GM19238 (cell line): ENCODE data around the gene SLC10A7.
"Not testable (repeated sequence)": the region's sequence is repeated elsewhere in the genome, so short reads cannot be mapped to it uniquely, and the experiment has no call there.

Experiments
- DNase-seq: peaks from one replicate; pipeline ENCODE4 v3.0.0; 2011; ENCODE audit warnings: low spot score; ENCODE audit not compliant: insufficient read length

SLC10A7 gene

DNA sequence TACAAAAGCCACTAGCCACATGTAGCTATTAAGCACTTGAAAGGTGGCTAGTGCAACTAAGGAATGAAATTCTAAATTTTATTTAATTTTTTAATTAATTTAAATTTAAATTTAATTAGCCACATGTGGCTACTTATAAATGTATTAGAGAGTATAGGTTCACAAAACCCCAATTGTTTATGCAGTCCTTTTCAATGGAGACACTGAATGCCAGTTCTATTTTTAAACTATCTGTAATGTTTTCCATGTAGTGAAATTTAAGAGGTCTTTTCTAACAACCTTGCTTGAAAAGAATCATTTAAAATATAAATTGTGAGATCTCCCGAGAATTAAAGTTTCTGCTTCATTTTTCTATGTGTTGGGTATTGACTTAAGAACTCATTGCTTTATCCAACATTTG, 154.4 kb downstream of the SLC10A7 start:
- DNase-seq = no peak

DNA sequence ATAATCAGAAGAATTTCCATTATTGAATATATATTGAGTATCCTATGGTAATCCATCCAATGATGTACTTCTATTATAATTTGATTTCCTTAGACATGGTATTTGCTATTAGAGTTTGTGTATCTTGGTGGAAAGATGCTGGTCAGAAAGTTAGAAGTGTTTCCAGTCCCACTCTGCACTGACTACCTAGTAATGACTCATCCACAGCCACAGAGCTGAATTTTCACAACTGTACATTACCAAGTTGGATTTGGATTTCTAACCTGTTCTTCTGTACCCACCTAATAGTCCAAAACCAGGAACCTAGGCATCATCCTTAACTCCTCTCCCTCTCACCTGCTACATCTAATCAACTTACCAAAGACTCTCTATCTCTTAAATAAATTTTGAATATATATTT, 162.0 kb downstream of the SLC10A7 start:
- DNase-seq = no peak

DNA sequence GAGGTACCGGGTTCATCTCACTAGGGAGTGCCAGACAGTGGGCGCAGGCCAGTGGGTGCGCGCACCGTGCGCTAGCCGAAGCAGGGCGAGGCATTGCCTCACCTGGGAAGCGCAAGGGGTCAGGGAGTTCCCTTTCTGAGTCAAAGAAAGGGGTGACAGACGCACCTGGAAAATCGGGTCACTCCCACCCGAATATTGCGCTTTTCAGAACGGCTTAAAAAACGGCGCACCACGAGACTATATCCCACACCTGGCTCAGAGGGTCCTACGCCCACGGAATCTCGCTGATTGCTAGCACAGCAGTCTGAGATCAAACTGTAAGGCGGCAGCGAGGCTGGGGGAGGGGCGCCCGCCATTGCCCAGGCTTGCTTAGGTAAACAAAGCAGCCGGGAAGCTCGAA, 171.6 kb downstream of the SLC10A7 start:
- not testable (repeated sequence) for DNase-seq

DNA sequence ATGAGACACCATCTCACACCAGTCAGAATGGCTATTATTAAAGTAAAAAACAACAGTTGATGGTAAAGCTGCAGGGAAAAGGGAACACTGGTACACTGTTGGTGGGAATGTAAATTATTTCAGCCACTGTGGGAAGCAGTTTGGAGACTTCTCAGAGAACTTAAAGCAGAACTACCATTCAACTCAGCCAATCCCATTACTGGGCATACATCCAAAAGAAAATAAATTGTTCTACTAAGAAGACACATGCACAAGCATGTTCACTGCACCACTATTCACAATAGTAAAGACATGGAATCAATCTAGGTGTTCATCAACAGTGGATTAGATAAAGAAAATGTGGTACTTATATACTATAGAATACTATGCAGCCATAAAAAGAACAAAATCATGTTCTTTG, 172.4 kb downstream of the SLC10A7 start:
- DNase-seq = no peak

DNA sequence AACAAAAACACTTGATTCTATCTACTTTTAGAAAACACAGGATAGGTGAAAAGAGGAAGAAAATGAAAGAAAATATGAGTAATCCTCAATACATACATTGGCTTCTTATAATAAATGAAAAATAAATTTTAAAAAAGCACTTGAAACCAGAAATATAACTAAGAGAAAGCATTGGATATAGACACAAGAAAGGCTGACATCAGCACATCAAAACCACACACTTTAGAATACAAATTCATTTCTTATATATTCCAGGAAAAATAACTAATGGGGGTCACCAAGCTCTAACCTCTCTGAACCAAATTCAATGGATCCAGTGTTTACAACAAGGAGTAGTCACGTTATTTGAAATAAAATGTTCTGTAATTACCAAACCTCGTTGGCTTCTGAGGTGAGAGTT, 173.9 kb downstream of the SLC10A7 start:
- no peak for DNase-seq

DNA sequence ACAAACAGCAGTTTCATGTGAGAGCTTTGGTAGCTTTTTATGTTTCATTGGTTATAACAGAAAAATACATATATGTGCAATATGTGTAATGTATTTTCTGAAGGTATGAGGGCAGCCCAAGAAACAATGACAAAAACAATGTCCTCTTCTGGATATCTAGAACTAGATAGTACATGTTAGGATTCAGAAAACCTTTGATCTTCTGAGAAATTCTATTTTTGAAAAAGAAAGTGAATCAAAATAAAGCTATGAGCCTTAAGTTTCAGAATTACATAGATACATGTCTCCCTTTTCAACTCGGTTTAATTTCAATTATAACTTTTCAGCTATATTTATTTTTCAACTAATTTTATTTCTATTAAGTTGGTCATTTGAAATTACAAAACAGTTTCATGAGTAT, 175.5 kb downstream of the SLC10A7 start:
- no peak for DNase-seq

DNA sequence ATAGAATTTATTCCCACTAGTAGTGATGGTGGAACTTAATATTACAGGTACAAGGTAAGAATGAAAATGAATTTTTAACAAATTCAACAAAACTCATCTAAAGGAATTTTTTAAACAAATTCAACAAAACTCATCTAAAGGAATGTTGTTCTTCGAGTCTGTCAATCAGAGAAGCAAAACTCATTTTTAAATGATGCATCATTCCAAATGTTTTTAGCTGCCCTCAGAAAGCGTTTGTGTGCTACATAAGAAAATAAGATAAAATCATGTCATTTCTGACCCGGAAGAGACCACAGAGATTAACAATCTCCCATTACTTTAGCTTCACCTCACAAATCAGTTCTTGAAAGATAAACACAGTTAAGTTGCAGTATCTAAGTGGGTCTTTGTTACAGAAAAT, 178.0 kb downstream of the SLC10A7 start:
- DNase-seq = no peak

DNA sequence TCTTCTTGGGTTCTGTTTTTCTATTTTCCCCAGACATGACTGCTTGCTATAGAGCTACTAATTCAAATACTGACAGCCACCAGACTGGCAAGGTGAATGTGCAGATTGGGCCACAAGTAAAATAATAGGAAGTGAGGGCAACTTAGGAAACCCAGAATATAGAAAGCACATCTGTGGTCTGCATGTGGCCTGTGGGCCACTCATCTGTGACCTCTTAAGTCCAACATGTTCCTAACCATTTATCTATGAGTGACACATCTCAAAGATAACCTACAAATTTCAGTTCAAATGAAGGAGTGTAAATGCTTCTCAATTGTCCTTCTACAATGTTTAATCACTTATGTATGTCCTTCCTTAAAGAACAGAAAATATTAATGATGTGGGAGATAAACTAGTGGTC, 178.5 kb downstream of the SLC10A7 start:
- no peak for DNase-seq

DNA sequence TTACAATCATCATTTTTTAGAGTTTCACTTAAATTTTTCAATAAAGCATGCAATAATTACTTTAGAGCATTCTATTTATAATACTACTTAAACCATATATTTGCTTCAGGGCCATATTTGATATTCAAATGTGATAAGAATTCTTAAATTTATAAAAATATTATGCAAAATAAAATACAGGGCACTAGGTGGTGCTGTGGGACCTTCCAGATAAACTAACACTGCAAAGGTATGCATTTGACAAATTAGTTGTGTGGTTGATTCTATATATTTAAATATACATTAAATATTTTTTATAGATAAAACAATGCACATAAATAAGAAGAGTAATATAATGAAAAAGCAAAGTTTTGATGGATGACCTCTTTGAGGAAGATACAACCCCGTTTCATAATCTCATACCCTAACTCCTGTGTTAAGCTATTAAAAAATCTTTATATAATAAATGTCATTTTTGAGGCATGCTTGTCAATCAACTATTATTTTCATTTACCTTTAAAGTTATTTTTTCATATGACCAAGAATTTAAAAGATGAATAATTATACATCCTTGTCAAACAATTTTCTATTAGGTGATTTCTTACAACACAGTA, 179.0 kb downstream of the SLC10A7 start:
- DNase-seq = no peak

DNA sequence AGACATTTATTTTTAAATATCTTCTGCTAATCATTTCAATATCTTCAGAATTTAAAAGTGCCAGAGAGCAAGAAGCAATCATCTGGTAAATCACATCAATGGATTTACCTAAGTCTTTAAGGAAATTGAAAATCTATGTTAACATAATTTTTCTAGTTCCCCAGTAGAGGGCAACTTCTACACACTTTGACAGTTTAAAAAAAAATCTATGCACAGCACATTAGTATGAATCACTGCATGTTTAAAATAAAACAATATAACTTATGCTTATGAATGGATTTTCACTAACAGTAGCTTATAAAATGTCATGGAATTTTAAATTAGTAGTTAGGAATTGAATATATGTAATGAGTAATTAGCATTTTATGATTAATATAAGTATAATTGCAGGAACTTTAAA, 180.9 kb downstream of the SLC10A7 start:
- DNase-seq = no peak

DNA sequence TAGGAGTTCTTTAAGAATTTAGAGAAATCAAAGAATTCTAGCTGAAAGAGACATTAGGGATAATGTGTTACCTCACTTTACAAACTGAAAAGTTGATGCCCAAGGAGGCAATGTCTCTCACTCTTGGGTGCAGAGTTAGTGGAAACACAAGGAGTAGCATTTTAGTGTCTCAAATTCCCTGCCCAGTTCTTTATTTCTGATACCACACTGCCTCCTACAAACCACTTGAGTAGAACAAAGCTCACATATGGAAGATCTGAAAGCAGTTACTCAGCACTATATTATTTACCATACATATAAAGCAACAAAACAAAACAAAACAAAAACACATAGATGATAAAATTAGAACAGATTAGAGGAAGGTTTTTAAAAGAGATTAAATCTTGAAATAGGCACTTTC, 183.2 kb downstream of the SLC10A7 start:
- no peak for DNase-seq

DNA sequence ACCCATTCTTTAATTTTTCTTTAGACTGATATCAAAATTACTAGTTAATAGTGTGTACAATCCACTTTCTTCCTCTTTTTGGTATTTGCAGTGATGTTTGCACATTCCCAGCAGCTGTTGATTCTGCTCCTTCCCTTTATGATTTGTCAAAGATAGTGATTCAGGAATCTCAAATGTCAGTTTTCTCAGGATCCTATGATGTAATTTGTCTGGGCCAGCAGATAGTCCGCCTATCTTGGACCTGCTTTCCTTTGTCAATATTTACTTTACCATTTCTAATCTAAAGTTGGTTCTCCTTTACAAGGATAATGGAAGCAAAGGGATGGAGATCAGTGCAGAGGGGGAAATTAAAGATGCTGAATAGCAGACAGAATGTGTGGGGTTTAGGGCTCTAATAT, 185.3 kb downstream of the SLC10A7 start:
- DNase-seq = no peak

DNA sequence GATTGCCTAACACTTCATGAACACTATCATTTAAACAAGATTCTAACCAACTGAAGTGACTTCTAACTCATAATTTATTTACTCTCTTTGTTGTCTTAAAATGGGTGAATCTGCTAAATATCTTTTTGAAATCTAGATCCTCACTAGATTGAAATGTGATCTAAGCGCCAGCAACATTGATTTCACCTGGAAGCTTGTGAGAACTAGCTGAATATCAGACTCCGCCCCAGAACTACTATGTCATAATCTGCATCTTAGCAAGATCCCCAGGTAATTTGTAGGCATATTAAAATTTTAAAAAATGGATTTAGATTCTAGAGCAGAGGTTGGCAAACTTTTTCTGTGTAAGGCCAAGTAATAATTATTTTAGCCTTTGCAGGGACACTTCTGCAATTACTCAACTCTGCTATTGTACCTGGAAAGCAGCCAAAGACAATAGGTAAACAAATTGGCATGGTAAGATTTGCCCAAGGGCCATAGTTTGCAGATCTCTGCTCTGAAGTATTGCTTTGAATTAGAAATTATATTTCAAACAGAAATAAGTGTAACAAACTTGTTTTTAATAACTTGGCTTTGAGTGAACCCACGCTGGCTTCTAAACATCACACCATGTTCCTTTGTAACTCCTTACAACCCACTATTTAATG, 185.9 kb downstream of the SLC10A7 start:
- no peak for DNase-seq

DNA sequence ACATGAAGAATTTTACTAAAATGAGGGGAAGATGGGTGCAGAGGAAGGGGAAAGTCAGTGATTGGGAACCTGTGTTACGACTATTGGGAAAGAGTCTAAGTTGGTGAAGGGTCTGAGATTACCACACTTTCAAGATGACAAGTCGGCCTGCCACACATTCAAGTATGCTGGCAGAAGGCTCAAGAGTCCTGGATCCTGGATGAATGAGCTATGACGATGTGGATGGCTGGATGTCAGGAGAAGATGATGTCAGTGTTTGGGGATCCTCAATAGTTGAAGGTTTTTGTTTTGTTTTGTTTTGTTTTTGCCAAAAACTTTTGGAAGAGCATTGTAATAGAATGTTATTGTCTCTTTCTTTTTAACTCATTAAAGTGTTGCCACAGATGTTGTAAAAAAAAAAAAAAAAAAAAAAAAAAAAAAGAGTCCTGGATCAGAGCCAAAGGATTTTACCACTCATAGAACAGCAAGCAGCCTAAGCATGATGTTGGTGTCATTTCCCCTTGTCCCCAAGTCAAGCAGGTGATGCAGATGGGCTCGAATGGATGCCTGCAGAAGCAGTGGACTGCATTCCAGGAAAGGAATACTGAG, 186.8 kb downstream of the SLC10A7 start:
- no peak for DNase-seq

DNA sequence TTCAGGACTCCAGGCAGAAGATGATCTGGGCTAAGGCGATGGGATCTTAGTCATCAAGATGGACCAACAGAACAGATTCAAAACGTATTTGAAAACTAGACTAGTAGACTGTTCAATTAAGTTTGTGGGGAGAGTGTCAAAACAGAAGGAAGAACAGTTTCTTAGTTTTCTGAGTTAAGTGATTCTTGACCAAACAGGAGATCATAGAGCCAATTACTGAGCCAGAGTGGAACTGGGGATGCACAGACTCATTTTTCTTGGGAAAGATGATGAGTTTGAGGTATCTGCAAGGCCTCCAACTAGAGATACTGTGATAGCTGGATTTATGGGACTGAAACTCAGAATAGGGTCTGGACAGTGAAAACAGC, 187.9 kb downstream of the SLC10A7 start:
- DNase-seq = no peak

DNA sequence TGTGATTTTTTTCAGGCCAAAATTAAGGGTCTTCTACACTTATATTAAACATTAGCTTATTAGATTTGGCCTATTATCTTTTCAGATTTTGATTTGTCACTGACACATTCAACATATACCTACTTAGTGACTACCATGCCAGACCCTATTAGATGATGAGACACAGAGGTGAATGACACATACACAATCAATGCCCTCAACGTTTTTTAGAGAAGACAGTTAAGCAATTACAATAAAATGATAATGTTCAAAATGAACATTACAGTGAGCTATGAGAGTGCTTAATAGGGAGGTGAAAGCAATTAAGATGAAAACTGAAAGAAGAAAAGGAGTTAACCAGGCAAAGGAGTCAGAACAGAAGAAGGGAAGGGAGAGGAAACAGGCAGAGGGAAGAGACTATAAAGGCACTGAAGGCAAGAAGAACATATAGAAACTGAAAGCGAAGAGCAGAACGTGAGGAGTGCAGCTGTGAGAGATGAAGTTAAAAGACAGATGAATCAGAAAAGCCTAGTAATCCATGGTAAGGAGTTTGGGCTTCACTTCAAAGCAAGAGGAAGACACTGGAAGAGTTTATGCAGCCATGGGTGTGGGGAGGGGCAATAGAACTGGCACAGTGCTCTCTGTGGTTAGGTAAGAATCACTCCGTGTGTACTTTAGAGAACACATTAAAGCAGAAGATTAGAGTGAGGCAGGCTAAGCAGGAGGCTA, 188.4 kb downstream of the SLC10A7 start:
- peak; percentile 42 for DNase-seq

DNA sequence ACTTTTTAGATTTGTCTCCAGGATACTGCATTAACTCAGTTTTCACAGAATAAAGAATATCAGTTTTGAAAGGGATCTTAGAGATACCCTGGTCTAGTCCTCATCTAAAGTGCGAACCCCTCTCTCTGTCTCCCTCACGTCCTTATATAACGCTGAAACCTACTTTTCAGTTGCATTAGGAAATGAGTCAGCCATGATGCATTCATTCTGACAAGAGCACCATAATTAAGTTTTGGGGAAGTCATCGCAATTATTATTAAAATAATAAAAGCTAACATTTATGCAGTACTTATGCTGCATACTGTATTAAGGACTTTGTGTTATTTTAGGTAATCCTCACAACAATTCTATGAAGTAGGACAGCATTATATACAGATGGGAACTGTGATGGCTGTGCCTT, 191.3 kb downstream of the SLC10A7 start:
- DNase-seq = no peak

DNA sequence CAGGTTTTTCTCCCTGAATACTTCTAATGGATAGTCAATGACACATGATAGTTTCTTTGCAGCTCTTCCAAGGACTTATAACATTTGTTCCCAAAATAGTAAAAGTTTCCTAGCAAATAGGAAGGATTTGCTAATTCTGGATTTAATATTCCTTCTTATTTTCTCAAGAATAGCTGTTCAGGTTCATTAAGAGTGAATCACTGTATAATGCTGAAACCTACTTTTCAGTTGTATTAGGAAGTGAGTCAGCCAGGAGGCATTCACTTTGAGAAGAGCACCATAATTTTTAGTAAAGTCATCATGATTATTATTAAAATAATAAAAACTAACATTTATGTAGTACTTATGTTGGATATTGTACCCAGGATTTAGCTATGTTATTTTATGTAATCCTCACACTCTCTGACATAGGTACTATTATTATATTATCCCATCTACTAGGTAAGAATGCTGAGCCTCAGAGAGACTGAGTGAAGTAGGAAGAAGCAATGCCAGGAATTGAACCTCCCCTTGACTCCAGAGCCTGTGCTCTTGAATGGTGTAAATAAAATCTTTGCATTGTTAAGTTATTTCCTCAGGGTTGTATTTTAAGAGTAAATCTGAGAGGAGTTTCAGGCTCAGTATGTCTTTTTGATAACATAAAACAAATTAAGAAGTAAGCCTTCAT, 192.6 kb downstream of the SLC10A7 start:
- no peak for DNase-seq

DNA sequence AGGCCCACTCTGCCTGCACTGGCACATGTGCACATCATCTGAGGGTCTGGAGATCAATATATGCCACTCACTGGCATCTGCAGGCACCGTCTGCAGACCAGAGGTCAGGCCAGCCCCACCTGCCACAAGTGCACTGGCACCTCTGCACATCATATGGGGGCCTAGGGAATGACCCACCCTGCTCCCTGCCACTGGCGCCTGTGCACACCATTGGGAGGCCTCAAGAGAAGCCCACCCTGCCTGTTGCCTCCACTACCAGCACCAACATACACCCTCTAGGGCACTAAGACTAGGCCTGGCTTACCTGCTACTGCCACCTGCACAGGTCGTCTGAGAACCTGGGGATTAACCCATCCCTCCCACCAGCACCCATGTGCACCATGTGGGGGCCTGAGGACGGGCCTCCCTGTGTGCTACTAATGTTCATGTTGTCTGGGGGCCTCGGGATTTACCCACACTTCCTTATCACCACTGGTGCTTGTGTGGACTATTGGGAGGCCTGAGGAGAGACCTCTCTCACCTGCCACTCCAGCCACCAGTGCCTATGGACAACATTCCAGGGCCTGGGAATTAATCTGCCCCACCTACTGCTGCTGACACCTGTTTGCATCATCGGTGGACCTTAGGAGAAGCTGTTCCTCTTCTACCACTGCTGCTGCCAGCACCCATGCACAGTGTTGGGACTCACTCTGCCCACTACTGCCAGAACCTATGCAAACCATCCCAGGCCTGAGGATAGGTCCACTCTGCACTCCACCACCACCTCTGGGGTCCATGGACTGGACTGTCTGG, 193.7 kb downstream of the SLC10A7 start:
- DNase-seq = no peak

DNA sequence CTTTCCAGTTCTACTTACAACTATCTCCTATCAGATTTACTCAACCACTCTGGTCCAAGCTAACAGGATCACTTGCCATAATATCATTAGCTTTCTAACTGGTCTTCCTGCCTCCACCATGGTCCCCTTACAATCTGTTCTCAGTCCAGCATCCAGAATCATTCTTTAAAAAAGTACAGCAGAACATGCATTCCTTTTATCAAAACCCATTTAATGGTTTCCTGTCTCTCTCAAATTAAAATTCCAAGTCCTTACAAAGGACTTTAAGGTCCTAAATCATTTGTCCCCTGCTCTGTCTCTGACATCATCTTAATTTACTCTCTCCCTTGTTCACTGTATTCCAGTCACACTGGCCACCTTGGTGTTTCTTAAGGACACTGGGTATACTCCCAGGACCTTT, 202.8 kb downstream of the SLC10A7 start:
- DNase-seq = no peak

DNA sequence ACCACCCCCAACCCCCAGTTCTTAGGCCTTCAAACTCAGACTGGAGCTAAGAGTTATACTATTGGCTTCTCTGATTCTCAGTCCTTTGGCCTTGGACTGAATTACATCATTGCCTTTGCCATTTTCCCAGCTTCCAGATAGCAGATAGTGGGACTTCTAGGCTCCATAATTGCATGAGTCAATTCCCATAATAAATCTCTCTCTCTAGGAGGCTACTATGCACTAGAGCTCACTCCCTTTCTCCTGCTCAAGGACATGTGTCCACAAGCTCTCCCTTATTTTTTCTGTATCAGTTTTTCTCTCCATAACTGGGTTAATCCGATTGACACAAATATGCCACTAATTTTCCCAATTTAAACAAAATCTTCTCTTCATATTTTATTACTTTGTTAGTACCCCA, 204.0 kb downstream of the SLC10A7 start:
- no peak for DNase-seq
